ENCODE measurements around the gene ITIH2.
"Not testable (repeated sequence)": the region's sequence is repeated elsewhere in the genome, so short reads cannot be mapped to it uniquely, and the experiment has no call there.

The ITIH2 gene

GRCh38 chr10:7672341-7673134 lies 30.6 kb upstream of the ITIH2 start:
- H3K9ac ChIP-seq (ENCODE audit: low read depth, low read length) = no peak overlapping the region
- H3K27ac ChIP-seq (ENCODE audit: low read depth, low read length) = no peak overlapping the region
- no peaks in the 10 kb centered on the region for H3K36me3 ChIP-seq (ENCODE audit: control insufficient read depth, insufficient read depth, low read length)
- peaks cover 22% of the 10 kb centered on the region for H3K27me3 ChIP-seq (ENCODE audit: control insufficient read depth, insufficient read depth, low read length)
- no peaks in the 10 kb centered on the region for H3K9me3 ChIP-seq (ENCODE audit: control insufficient read depth, insufficient read depth, low read length)
- H3K4me3 ChIP-seq (ENCODE audit: low read depth, low read length) = no peak overlapping the region
- peaks cover 4% of the 10 kb centered on the region; the same call in 1 of the 2 replicates for H3K4me1 ChIP-seq (ENCODE audit: control insufficient read depth, insufficient read depth, low read length)

GRCh38 chr10:7679256-7679655 lies 23.9 kb upstream of the ITIH2 start:
- H3K36me3 ChIP-seq (ENCODE audit: control insufficient read depth, insufficient read depth, low read length) = no peaks in the 10 kb centered on the region
- H3K27me3 ChIP-seq (ENCODE audit: control insufficient read depth, insufficient read depth, low read length) = no peaks in the 10 kb centered on the region
- no peaks in the 10 kb centered on the region for H3K4me1 ChIP-seq (ENCODE audit: control insufficient read depth, insufficient read depth, low read length)
- H3K4me3 ChIP-seq (ENCODE audit: low read depth, low read length) = no peak overlapping the region
- no peaks in the 10 kb centered on the region for H3K9me3 ChIP-seq (ENCODE audit: control insufficient read depth, insufficient read depth, low read length)
- no peak overlapping the region for H3K9ac ChIP-seq (ENCODE audit: low read depth, low read length)
- H3K27ac ChIP-seq (ENCODE audit: low read depth, low read length) = no peak overlapping the region

GRCh38 chr10:7680078-7680477 lies 23.0 kb upstream of the ITIH2 start:
- not testable (repeated sequence) for H3K9me3 ChIP-seq (ENCODE audit: control insufficient read depth, insufficient read depth, low read length); H3K27me3 ChIP-seq (ENCODE audit: control insufficient read depth, insufficient read depth, low read length); H3K4me3 ChIP-seq (ENCODE audit: low read depth, low read length); H3K27ac ChIP-seq (ENCODE audit: low read depth, low read length); H3K9ac ChIP-seq (ENCODE audit: low read depth, low read length); H3K4me1 ChIP-seq (ENCODE audit: control insufficient read depth, insufficient read depth, low read length); H3K36me3 ChIP-seq (ENCODE audit: control insufficient read depth, insufficient read depth, low read length)

- Histone ChIP-seq H3K4me3 (ENCODE audit: low read depth, low read length) (no peak overlapping the region), H3K4me1 (ENCODE audit: control insufficient read depth, insufficient read depth, low read length) (no peaks in the 10 kb centered on the region), H3K27me3 (ENCODE audit: control insufficient read depth, insufficient read depth, low read length) (no peaks in the 10 kb centered on the region), H3K9ac (ENCODE audit: low read depth, low read length) (no peak overlapping the region), H3K27ac (ENCODE audit: low read depth, low read length) (no peak overlapping the region), H3K36me3 (ENCODE audit: control insufficient read depth, insufficient read depth, low read length) (no peaks in the 10 kb centered on the region), H3K9me3 (ENCODE audit: control insufficient read depth, insufficient read depth, low read length) (peaks cover 5% of the 10 kb centered on the region)
Observed at GRCh38 chr10:7686351-7687171, 16.6 kb upstream of the ITIH2 start.

- Histone ChIP-seq H3K36me3 (ENCODE audit: control insufficient read depth, insufficient read depth, low read length) (no peaks in the 10 kb centered on the region), H3K4me3 (ENCODE audit: low read depth, low read length) (no peak overlapping the region), H3K9me3 (ENCODE audit: control insufficient read depth, insufficient read depth, low read length) (peaks cover 13% of the 10 kb centered on the region), H3K27ac (ENCODE audit: low read depth, low read length) (no peak overlapping the region), H3K4me1 (ENCODE audit: control insufficient read depth, insufficient read depth, low read length) (no peaks in the 10 kb centered on the region), H3K9ac (ENCODE audit: low read depth, low read length) (no peak overlapping the region), H3K27me3 (ENCODE audit: control insufficient read depth, insufficient read depth, low read length) (no peaks in the 10 kb centered on the region)
Observed at GRCh38 chr10:7687228-7687907, 15.7 kb upstream of the ITIH2 start.

GRCh38 chr10:7689591-7689990 lies 13.5 kb upstream of the ITIH2 start:
- Histone ChIP-seq H3K9ac (ENCODE audit: low read depth, low read length) (no peak overlapping the region), H3K4me3 (ENCODE audit: low read depth, low read length) (no peak overlapping the region), H3K9me3 (ENCODE audit: control insufficient read depth, insufficient read depth, low read length) (peaks cover 20% of the 10 kb centered on the region), H3K27ac (ENCODE audit: low read depth, low read length) (no peak overlapping the region), H3K4me1 (ENCODE audit: control insufficient read depth, insufficient read depth, low read length) (no peaks in the 10 kb centered on the region), H3K27me3 (ENCODE audit: control insufficient read depth, insufficient read depth, low read length) (no peaks in the 10 kb centered on the region), H3K36me3 (ENCODE audit: control insufficient read depth, insufficient read depth, low read length) (no peaks in the 10 kb centered on the region)

GRCh38 chr10:7690885-7691597 lies 12.1 kb upstream of the ITIH2 start:
- H3K4me3 ChIP-seq (ENCODE audit: low read depth, low read length); H3K27ac ChIP-seq (ENCODE audit: low read depth, low read length); H3K4me1 ChIP-seq (ENCODE audit: control insufficient read depth, insufficient read depth, low read length); H3K36me3 ChIP-seq (ENCODE audit: control insufficient read depth, insufficient read depth, low read length); H3K9ac ChIP-seq (ENCODE audit: low read depth, low read length); H3K27me3 ChIP-seq (ENCODE audit: control insufficient read depth, insufficient read depth, low read length): not testable (repeated sequence)
- H3K9me3 ChIP-seq (ENCODE audit: control insufficient read depth, insufficient read depth, low read length) = peaks cover 20% of the 10 kb centered on the region

- H3K9me3 ChIP-seq (ENCODE audit: control insufficient read depth, insufficient read depth, low read length) = peaks cover 20% of the 10 kb centered on the region
- not testable (repeated sequence) for H3K27ac ChIP-seq (ENCODE audit: low read depth, low read length); H3K4me1 ChIP-seq (ENCODE audit: control insufficient read depth, insufficient read depth, low read length); H3K9ac ChIP-seq (ENCODE audit: low read depth, low read length); H3K4me3 ChIP-seq (ENCODE audit: low read depth, low read length); H3K36me3 ChIP-seq (ENCODE audit: control insufficient read depth, insufficient read depth, low read length); H3K27me3 ChIP-seq (ENCODE audit: control insufficient read depth, insufficient read depth, low read length)
Observed at GRCh38 chr10:7692368-7692767, 10.7 kb upstream of the ITIH2 start.

- not testable (repeated sequence) for H3K9ac ChIP-seq (ENCODE audit: low read depth, low read length); H3K36me3 ChIP-seq (ENCODE audit: control insufficient read depth, insufficient read depth, low read length); H3K27me3 ChIP-seq (ENCODE audit: control insufficient read depth, insufficient read depth, low read length); H3K4me1 ChIP-seq (ENCODE audit: control insufficient read depth, insufficient read depth, low read length); H3K4me3 ChIP-seq (ENCODE audit: low read depth, low read length); H3K27ac ChIP-seq (ENCODE audit: low read depth, low read length)
- H3K9me3 ChIP-seq (ENCODE audit: control insufficient read depth, insufficient read depth, low read length) = peaks cover 20% of the 10 kb centered on the region
Observed at GRCh38 chr10:7693194-7693593, 9.9 kb upstream of the ITIH2 start.

GRCh38 chr10:7696545-7696944 lies 6.6 kb upstream of the ITIH2 start:
- no peak overlapping the region for H3K9ac ChIP-seq (ENCODE audit: low read depth, low read length)
- H3K36me3 ChIP-seq (ENCODE audit: control insufficient read depth, insufficient read depth, low read length) = no peaks in the 10 kb centered on the region
- H3K9me3 ChIP-seq (ENCODE audit: control insufficient read depth, insufficient read depth, low read length) = peaks cover 15% of the 10 kb centered on the region
- no peak overlapping the region for H3K4me3 ChIP-seq (ENCODE audit: low read depth, low read length)
- H3K27ac ChIP-seq (ENCODE audit: low read depth, low read length) = no peak overlapping the region
- no peaks in the 10 kb centered on the region for H3K4me1 ChIP-seq (ENCODE audit: control insufficient read depth, insufficient read depth, low read length)
- H3K27me3 ChIP-seq (ENCODE audit: control insufficient read depth, insufficient read depth, low read length) = no peaks in the 10 kb centered on the region
